Measurements from ENCODE around the gene APOE. TPM values are rescaled to one million over a fixed set of nuclear protein-coding genes. Genes with fewer than 3 reads are reported as not detected.

APOE gene
- total RNA-seq, 1 donor from 2014 or later, result 5.7 TPM

DNA sequence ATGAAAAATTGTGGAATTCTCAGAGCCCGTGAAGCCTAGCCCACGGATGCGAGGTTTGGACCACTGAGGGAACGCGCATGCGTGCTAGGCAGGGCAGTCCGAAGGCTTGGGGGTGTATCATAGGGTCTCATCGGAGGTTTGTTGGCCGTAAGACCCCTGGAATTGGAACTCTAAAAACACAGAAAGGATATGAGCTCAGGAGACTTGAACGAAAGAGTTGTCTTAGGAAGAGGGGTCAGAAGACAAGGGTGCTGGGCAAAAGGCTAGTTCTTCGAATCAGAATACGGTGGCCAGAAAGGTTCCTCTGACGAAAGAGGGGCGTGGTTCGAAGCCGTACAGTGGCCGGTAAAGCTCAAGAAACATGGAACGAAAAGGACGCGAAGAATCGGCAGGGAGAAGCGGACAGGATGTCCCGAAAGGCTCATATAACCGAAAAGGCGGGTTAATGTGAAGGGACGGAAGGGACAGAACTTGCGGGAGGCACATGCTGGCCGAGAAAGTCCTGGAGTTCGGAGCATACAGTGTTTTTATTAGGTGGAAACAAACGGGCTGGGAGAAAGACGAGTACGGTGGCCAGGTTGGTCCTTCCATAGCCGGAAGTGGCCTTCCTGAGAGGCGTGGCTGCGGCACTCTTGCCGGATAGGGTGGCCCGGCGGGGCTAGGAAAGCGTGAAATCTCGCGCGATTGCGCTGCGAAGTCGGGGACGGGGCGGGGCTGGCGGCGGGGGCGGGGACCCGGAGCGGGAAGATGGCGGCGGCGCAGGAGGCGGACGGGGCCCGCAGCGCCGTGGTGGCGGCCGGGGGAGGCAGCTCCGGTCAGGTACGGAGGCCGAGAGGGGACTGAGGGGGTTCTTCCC is 49.3 kb downstream of the APOE start, which contains the start of gene CLPTM1:
TSS of gene CLPTM1 (plus strand) at position 732 of the 856 bp plus-strand sequence. CDS start at position 748, 16 bp downstream.
- ATAC-seq, result peak; percentile 93

DNA sequence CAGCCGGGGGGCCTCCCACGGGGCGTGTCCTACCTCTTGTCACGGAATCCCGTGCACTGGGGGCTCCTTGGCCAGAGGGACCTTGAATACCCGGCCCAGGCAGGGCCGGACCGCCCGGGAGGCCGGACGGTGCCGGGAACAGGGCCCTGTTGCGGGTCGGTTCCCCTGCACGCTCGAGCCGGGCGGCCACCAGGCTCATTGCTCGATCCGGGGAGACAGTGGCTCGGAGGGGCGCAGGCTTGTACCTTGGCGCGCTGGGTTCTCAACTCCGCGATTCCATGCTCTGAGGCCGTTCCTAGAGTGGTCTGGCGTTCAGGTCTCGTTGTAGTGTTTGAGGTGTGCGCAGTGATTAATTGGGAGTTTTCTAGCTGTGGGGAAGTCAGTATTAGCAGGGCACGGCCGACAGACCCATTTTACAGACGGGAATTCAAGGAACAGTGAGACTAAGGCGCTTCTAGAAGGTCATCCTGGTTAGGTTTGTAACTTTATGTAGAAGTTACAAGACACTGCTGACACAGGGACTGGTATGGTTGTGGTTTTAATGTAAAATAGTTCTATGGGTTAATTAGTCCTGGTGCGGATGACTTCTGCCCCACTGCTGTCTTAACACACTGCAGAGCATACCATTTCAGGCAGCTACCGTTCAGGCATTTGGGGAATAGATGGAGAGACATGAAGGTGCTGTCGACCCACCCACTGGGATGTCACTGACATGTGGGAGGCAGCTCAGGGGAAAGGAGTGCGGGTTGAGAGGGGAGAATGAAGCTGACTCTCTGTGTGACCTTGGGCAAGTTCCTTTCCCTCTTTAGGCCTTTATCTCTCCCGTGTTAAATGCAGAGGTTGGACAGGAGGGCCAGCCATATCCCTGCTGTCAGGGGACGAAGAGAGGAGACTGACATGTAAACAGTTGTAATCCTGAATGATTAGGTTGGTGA is 50.2 kb downstream of the APOE start:
- peak; percentile 22 for ATAC-seq

DNA sequence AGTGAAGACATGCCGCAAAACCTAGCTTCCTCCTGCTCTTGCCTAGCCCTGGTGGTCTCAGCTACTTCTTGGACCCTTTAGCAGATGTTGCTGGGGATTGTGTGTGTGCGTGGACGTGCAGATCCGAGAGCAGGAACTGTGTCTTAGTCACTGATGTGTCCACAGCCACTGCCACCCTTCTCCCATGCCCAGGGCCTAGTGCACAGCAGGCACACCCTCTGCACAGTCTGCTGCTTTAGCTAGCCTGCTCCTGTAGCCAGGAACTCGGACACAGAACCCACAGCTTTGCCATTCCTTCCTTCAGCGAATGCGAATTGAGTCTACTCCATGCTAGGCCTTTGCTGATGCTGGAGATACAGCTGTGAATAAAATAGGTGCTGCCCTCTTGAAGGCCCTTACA is 51.9 kb downstream of the APOE start:
- ATAC-seq, result peak; percentile 21

DNA sequence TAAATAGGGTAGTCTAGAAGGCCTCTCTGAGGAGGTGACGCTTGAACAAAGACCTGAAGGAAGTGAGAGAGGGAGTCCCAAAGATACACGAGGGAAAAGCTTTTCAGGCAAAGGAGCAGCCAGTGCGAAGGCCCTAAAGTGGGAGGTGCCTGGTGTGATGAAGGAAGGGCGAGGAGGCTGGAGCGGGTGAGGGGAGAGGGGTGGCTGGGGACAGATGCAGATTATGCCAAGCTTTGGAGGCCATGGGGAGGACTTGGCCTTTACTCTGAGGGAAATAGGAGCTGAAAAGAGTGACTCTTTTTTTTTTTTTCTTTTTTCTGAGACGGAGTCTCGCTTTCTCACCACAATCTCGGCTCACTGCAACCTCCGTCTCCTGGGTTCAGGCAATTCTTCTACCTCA is 52.5 kb downstream of the APOE start:
- ATAC-seq, result no peak

Other genes with a start within 250 kb of the APOE start
- gene CEACAM19, start 234.3 kb upstream of the APOE start, total RNA-seq, result 8.0 TPM
- not detected for gene CEACAM16, start 206.6 kb upstream of the APOE start, total RNA-seq
- 67.6 TPM for gene BCL3, start 157.1 kb upstream of the APOE start, total RNA-seq
- 36.2 TPM for gene CBLC, start 127.9 kb upstream of the APOE start, total RNA-seq
- gene BCAM, start 96.7 kb upstream of the APOE start, total RNA-seq, result 13.3 TPM
- 64.4 TPM for gene NECTIN2, start 59.5 kb upstream of the APOE start, total RNA-seq
- 71.4 TPM for gene TOMM40, start 14.5 kb upstream of the APOE start, total RNA-seq
- gene APOC1, start 8.8 kb downstream of the APOE start, total RNA-seq, result 4.7 TPM
- gene APOC4, start 36.4 kb downstream of the APOE start, total RNA-seq, result not detected
- 0.52 TPM for gene APOC2, start 40.3 kb downstream of the APOE start, total RNA-seq
- 69.9 TPM for gene CLPTM1, start 49.6 kb downstream of the APOE start, total RNA-seq
- 6.6 TPM for gene RELB, start 95.7 kb downstream of the APOE start, total RNA-seq
- gene CLASRP, start 133.2 kb downstream of the APOE start, total RNA-seq, result 30.8 TPM
- gene ZNF296, start 170.7 kb downstream of the APOE start, total RNA-seq, result 8.1 TPM
- gene GEMIN7, start 173.5 kb downstream of the APOE start, total RNA-seq, result 18.7 TPM
- 24.2 TPM for gene PPP1R37, start 187.4 kb downstream of the APOE start, total RNA-seq